HG03095 (cell line): Measurements from ENCODE around the gene SLC1A4.
"Not testable (repeated sequence)": the region's sequence is repeated elsewhere in the genome, so short reads cannot be mapped to it uniquely, and the experiment has no call there.

Experiments used
- ATAC-seq: cut with Tn5 transposase; IDR thresholded peaks from one replicate; pipeline ENCODE4 v1.9.1; 2021; ENCODE audit warnings: moderate library complexity; ENCODE audit not compliant: unreplicated experiment

Gene SLC1A4

GRCh38 chr2:64963719-64964118 is 25.5 kb upstream of the SLC1A4 start:
- no peak for ATAC-seq

GRCh38 chr2:64966017-64966416 is 23.2 kb upstream of the SLC1A4 start:
- ATAC-seq, result no peak

- ATAC-seq, result no peak
Measured at GRCh38 chr2:64966839-64967238, 22.4 kb upstream of the SLC1A4 start.

- ATAC-seq, result no peak
Measured at GRCh38 chr2:64967601-64968000, 21.6 kb upstream of the SLC1A4 start.

DNA sequence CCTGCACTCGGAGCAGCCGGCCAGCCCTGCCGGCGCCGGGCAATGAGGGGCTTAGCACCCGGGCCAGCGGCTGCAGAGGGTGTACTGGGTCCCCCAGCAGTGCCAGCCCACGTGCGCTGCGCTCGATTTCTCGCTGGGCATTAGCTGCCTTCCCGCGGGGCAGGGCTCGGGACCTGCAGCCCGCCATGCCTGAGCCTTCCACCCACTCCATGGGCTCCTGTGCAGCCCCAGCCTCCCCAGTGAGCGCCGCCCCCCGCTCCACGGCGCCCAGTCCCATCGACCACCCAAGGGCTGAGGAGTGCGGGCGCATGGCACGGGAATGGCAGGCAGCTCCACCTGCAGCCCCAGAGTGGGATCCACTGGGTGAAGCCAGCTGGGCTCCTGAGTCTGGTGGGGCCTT is 20.1 kb upstream of the SLC1A4 start:
- not testable (repeated sequence) for ATAC-seq

DNA sequence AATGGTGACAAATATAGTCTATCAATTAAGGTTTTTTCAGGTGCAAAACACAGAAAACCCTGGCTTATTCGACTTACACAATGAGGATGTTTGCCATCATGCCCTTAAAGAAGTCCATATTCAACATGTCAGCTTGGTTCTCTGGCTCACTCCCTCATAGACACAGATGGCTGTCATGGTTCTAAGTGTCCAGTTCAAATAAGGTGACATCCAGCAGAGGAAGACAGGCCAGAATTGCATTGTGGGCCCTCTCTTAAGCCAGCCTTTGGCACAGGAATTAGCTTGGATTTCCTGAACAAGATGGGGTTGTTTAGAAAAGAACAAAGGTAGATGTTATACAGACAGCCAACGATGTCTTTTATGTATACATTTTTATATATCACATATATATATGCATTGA is 18.7 kb upstream of the SLC1A4 start:
- ATAC-seq, result no peak

DNA sequence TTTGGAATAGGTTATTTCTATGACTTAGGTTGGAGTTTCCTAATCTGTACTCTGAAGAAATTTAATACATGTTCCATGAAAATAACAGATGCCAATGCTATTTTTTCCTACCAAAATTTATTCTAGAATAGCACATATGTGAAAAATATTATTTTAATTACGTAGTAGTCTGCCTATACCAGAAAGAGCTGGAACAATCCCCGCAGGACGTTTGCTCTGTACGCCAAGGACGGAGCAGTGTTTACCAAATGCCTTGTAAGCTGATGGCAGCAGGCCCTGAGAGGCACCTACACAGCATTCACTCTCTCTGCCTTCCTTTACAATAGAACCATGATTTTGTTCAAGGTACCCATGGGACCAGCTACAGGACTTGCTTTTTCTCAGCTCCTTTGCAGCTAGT is 16.8 kb upstream of the SLC1A4 start:
- ATAC-seq, result no peak

GRCh38 chr2:64972876-64973275 is 16.3 kb upstream of the SLC1A4 start:
- ATAC-seq, result no peak

DNA sequence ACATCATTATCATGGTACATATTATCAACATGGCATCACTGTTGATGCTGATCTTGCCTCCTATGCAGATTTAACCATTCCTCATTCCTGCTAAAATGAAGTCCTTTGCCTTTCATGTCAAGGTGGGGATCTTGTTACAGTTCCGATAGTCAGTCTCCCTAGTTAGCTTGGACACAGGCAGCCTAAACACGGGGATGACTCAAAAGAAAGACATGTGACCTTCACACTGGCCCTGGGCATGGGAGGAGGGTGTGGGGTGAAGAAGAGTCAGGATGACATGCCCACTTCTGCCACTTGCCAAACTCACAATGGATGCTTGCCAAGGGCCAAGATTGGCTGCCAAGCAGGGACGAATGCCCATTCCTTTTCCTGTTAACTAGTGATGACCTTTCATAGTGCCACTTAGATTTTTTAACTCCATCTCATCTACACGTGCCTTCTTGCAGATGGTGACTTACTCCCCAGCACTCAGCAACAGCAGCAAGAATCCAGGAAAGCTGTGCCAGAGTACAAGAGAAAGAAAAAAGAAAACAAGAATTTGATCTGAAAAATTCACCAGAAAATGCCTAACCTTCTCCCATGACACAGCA is 13.9 kb upstream of the SLC1A4 start:
- ATAC-seq, result no peak

DNA sequence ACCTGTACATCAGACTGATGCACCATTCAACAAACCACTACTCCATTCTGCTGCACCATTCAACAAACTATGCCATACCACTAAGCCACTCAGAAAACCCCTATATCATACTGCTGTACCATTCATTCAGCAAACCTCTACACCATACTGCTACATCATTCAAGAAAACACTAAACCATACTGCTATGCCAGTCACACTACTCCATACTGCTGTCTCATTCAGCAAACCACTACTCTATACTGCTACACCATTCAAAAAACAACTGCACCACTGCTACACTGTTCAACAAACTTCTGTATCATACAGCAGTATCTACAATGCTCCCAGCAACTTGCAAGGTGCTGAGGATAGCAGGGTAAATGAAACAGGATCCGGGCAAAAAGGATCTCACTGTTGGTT is 12.9 kb upstream of the SLC1A4 start:
- ATAC-seq, result no peak

GRCh38 chr2:64978514-64979268 is 10.5 kb upstream of the SLC1A4 start:
- no peak for ATAC-seq

DNA sequence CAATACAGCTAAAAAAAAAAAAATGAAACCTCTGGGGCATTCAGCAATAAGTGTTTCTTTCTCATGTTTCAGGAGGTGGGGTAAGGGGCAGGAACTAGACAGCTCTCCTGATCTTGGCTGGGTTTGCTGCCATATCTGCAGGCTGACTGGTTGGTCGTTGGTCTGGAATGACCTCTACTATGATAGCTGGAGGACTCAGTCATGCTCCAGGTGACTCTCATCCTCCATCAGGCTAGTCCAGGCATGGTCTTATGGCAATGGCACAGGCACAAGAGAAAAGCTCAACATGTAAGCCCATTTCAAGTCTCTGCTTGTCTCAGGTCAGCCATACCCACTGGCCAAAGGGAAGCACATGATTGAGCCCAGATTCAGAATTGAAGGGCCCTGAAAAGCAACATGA is 9.5 kb upstream of the SLC1A4 start:
- no peak for ATAC-seq

- no peak for ATAC-seq
Measured at GRCh38 chr2:64980183-64980582, 9.0 kb upstream of the SLC1A4 start.

DNA sequence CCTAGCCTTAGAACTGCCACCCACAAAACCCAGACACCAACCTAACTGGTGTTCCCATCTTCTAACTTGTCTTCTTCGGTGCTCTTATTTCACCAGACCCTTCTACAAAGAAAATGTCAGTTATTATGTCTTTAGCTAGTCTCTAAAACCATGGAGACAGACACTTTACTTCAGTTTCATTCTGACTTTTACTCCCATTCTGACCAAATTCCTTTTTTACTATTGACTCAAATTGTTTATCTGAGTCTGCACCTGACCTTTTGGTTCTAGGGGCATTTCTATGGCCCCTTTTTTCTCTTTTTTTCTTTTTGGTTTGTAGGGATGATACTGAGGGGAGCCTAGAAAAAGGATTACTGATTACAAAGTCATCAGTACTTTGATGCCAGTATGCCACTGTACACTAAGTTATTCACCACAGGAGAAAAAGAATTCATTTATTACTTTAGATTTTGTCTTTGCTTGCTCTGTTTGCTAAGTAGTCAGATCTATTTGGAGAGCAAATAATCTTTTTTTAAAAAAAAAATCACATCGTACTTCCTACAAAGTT is 6.8 kb upstream of the SLC1A4 start:
- ATAC-seq, result peak; percentile 48

GRCh38 chr2:64982932-64983331 is 6.3 kb upstream of the SLC1A4 start:
- no peak for ATAC-seq

DNA sequence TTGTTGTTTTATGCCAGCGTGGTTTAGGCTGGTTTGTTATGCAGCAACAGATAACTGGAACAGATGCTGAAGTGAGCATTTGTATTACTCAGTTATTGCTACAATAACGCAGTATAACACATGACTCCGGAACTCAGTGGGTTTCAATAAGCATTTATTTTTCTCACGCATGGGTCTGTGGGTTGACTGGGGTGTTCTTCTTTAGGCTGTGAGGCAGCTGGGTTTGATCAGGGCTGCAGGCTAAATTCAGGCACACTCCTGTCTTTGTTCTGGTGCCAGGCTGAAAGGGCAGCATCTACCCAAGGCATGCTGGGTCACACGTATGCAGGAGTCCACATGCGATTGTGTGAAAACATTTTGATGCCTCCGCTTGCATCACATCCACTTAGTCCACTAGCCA is 3.8 kb upstream of the SLC1A4 start:
- ATAC-seq, result no peak

- no peak for ATAC-seq
Measured at GRCh38 chr2:64987001-64987955, 1.9 kb upstream of the SLC1A4 start.

DNA sequence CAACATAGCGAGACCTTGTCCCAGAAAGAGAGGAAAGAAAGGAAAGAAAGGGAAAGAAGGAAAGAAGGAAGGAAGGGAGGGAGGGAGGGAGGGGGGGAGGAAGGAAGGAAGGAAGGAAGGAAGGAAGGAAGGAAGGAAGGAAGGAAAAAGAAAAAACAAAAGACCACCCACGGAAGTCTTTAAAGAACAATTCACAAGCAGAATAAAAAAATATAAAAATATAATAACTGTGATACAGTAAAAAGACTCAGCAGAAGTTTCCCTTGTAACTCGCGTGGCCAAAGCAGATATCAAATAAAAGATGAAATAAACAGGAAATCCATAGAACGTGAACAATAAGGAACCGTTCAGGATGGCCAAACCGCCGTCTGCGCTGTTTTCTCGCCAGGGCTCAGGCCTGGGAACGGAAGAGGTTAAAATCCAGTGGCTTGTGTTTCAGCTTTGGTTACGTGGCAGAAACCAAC is 1.2 kb upstream of the SLC1A4 start:
- ATAC-seq, result no peak

GRCh38 chr2:64988420-64989125 is 626 bp upstream of the SLC1A4 start:
- peak; percentile 31 for ATAC-seq

GRCh38 chr2:64989982-64990614 is 899 bp downstream of the SLC1A4 start:
- peak; percentile 2 for ATAC-seq
